HG03457 (cell line): ENCODE results near the gene CXCR3.
"Not testable (repeated sequence)": the region's sequence is repeated elsewhere in the genome, so short reads cannot be mapped to it uniquely, and the experiment has no call there.

Experiments used
- ATAC-seq: cut with Tn5 transposase; IDR thresholded peaks from one replicate; pipeline ENCODE4 v1.9.1; 2021; ENCODE audit warnings: moderate number of reproducible peaks; ENCODE audit not compliant: unreplicated experiment

Gene CXCR3

DNA sequence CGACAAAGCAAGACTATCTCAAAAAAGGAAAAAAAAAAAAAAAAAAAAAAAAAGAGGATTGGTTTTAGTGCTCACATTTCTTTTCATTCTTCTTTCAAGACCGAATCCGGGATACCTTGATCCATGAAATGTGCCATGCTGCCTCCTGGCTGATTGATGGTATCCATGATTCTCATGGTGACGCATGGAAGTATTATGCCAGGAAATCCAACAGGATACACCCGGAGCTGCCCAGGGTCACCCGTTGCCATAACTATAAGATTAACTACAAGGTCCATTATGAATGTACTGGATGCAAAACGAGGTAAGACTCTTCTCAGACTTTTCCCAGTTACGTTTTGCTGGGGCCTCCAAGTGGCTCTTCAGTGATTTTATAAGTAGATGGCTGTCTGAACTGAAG is 6.1 kb downstream of the CXCR3 start:
- ATAC-seq = no peak

DNA sequence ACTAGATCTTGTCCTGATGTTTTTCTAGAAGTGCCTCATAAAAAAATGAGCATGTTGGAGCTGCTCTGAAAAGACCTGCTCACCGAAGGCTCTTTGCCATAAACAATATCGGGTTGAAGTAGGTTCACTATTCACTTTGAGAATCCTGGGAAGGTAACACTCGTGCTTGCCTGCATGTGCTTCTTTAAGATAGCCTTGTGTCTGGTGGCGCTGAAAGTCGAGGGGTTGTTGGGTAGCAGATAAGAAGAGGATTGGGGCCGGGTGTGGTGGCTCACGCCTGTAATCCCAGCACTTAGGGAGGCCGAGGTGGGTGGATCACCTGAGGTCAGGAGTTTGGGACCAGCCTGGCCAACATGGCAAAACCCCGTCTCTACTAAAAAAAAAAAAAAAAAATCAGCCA is 6.6 kb downstream of the CXCR3 start:
- not testable (repeated sequence) for ATAC-seq

DNA sequence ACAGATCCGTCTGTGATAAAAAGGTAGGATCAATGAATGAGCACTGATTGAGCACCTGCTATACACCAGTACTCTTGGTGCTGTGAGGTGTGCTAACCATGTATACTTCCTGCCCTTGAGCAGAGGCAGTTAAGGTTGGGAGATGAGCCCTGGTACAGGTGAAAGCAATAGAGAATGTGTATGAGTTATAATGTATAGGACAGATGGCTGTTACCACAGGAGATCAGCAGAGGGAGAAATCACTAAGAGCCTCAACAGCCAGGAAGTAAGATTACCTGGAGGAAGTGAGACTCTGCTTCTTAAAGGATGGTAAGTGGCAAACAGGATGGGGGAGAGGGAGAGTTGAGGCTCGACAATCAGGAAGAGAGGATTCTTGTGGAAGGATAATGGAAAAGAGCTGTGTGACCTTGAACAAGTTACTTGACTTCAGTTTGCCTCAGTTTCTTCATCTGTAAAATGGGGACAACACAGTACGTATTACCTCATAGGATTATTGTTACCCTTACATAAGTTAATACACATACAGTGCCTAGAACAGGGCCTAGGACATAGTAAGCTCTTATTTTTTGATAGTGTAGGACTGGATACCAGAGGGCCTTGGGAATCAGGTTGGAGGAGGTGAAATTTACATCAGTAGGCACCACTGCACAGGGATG is 9.1 kb downstream of the CXCR3 start:
- no peak for ATAC-seq

DNA sequence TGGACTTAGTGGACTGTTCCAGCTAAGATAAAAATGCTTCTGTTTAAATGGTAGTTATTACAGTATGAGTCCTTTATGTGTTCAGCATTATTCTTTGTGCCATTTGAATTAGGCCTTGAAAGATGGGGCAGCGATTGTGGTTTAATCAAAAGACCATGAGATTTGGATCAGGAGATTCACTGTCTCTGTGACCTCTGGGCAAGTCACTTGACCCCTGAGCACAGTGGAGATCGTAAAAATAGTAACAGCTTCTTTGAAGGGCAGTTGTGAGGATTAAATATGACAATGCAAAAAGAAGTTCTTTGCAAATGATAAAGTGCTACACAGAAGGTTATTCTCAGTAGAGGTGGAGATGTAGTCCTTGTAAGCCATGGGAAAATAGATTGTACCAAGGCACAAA is 10.8 kb downstream of the CXCR3 start:
- no peak for ATAC-seq

DNA sequence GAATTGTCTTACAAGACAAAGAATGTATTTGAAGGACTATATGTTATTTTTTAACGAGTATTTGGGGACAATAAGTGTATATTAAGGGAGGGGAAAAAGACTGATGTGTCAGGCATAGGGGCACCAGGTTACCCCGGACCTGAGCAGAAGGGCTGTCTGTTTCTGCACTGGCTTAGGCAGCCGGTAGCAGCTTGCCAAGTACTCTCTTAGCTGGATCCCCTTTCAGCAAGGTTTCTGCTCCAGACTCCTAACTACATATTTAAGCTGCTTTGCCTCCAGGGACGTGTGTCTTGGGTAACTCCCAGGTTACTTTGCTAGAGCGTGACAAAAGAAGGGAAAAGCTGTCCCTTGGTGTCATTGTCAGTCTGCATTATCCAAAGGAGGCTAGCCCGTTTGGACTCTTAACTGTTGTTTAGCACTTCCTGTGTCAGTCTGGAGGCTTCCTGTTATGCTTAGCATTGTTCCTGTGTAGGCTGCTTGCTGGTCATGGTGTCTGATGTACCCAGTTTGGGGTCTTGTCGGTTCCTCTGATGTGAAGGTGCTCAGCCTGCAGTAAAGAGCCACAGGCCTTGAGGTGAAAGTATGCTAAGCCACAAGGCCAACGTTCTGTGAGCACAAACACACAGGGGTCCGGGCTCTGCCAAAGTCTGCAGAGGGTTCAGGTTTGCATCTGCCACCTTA is 11.6 kb downstream of the CXCR3 start:
- no peak for ATAC-seq

DNA sequence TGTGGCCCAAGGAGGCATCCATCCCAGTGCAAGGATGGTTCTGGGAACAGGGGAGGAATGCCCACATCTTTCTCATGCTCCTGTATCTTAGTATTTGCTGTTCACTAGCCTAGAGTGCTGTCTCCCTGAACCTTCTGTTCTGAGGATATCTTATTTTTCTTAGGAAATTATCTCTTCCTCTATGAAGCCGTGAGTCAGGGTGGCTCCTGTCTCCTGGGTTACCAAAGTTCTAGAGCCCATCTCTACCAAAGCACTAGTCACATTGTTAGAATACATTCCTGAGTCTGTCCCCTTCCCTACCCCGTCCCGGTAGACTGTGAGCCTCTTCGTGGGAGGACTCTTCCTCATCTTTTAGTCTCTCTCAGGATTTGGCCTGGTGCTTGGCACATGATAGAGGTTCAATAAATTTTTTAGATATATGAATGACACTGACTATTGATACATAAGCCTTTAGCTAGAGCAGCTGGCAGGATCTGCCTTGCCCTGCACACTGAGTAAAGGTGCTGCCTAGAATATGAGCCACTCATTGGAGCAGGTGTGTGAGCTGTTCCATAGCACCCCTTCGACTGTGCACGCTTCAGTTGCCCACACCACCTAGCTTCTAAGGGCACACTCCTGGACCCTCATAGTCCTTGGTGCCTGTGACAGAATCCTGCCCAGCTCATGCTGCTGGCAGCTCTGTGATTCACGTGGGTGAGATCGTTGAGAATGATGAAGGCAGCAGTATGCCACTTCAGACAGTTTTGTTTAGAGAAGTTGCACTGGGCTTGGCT is 13.3 kb downstream of the CXCR3 start:
- ATAC-seq = no peak

DNA sequence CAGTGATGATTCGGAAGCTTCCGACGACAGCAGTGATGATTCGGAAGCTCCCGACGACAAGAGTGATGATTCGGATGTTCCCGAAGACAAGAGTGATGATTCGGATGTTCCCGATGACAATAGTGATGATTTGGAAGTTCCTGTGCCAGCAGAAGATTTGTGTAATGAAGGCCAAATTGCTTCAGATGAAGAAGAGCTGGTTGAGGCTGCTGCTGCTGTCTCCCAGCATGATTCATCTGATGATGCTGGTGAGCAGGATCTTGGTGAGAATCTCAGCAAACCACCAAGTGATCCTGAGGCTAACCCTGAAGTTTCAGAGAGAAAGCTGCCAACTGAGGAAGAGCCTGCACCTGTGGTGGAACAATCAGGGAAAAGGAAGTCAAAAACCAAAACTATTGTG is 14.2 kb downstream of the CXCR3 start:
- no peak for ATAC-seq

DNA sequence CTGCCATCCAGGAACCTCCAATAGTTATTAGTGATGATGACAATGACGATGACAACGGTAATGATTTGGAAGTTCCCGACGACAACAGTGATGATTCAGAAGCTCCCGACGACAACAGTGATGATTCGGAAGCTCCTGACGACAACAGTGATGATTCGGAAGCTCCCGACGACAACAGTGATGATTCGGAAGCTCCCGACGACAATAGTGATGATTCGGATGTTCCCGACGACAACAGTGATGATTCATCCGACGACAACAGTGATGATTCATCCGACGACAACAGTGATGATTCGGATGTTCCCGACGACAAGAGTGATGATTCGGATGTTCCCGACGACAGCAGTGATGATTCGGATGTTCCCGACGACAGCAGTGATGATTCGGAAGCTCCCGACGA is 14.7 kb downstream of the CXCR3 start:
- ATAC-seq = no peak

DNA sequence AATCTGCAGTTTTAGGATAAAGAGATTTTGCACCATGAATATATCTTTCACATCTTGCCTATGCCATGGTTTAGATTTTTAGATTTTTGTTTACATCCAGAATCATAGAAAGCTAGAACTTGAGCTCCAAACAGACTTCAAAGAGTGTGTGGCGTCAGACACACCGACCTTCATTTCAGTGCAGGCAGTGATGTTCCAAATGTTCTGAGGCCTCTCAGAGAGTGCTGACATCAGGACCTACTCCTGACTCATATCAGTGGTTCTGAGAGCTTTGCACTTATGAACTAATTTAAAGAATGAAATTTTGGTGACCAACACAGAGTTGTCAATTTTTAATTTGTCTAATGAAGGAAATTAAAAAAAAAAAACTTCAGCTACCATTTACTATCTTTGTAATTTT is 18.3 kb downstream of the CXCR3 start:
- ATAC-seq = no peak

DNA sequence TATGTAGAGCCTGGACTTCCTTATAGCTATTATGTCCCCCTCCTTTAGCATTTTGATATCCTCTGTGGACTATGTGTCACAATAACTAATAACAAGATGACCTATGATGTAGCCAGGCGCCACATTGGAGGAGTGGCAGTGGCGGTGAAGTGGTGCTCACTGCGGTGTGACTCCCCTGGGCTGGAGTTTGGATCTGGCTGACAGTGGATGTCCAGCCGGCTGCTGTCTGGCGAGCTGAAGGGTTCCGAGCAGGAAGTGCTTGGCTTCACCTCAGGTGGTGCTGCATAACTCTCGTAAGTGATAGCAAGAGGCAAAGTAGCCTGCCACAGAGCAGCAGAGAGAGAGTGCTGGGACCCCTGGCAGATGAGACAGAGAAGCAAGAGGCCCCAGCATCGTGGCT is 25.1 kb downstream of the CXCR3 start:
- not testable (repeated sequence) for ATAC-seq

DNA sequence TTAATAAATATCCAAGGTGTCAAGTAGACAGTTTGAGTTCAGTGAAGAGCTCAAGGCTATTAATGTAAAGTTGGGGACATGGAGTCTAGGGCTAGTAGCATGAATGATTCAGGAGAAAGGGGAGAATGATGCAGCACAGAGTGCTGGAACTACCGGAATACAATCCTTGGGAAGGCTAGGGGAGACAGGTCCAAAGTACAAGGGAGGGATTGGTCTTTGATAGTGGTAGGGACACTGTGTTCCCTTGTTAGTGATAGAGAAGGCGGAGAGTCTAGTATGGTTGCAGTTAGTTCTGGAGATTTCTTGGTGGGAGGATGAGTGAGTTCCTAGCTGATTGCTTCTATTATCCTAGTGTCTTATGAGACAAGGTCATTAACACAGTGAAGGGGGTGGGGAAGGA is 31.4 kb downstream of the CXCR3 start:
- no peak for ATAC-seq

DNA sequence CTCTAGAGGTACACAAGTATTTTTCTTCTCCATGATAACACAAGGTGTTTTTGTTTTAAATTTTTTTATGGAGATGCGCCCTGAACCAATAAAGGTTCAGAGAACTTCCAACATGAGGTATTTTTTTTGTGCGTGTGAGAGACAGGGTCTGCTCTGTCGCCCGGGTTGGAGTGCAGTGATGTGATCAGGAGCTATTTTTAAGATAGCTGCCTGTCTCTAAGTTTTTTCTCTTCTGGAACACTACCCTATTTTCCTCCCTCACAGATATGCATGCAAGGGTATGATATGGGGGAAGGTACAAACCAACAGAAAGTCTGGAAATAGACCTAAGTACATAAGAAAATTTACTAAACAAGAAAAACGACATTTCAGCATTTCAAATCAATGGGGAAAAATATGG is 37.1 kb downstream of the CXCR3 start:
- ATAC-seq = no peak

DNA sequence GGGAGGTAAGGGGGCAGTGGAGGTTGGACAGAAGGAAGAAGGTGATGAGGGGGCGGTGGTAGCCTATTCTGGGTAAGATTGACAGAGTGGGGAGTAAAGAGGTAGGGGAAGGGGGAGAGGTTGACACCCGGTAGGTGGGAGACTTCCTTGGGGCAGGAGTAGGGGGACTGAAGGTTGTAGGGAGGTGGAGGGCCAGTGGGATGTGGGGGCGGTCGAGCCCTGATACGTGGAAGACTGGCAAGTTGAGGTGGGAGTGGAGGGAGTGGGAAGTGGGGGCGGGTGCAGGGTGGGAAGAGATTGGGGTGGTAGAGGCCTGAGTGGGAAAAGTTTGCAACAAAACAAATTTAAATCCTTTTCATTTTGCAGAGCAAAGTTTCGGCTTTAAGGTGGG is 38.3 kb downstream of the CXCR3 start:
- ATAC-seq = no peak

DNA sequence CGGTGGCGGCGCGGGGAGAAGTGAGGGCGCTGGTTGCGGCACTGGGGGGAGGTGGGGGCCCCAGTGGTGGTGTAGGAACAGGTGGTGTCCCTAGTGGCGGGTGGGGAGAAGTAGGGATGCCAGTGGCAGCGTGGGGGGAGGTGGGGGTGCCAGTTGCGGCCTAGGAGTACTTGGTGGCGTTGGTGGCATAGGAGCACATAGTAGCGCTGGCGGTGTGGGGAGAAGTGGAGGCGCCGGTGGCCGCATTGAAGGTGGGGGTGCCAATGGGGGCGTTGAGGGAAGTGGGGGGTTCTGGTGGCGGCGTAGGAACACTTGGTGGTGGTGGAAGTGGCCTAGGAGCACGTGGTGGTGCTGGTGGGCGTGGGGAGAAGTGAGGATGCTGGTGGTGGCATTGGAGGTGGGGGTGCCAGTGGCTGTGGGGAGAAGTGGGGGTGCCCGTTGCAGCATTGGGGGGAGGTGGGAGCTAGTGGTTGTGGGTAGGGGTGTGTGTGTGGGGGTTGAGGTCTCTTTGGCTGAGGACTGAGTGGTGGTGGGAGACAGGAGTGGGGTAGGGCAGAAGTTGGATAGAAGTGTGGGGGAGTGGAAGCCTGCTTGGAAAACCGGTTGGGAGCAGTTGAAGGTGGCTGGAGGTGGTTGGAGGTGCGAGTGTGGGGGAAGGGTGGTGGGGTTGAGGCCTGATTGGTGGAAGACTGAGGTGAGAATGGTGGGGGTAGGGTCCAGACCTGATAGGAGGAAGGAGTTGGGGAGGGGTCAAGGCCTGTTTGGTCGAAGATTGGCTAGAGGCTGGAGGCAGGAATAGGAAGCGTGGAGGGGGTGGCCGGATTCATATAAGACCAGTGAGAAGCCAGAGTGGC is 38.9 kb downstream of the CXCR3 start:
- no peak for ATAC-seq

DNA sequence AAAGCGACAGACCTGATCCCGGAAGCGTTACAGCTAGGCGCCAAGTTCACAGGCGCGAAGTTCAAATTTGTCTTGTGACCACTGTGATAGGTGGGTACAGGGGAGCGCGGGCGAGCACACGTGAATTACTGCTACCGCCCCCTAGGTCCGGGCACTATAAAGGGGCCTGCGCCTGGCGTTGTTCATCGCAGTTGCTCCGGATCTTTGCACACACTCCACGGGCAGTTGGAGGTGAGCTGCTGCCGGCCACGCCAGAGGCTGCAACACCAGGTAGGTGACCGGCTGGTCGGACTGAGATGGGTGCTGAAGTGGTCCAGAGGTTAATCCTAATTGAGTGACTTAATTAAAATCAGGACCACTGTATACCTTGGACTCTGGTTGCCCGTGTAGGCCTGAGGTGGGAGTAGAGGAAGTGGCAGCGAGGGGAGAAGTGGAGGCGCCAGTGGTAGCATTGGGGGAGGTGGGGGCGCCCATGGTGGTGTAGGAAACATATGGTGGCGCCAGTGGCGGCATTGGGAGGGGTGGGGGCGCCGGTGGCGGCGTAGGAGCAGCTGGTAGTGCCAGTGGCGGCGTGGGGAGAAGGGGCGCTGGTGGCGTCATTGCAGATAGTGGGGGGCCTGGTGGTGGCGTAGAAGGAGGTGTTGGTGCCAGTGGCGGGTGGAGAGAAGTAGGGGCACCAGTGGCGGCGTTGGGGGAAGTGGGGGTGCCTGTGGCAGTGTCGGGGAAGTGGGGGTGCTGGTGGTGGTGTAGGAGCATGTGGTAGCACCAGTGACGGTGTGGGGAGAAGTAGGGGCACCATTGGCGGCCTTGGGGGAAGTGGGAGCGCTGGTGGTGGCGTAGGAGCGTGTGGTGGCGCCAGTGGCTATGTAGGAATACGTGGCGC is 39.8 kb downstream of the CXCR3 start, which contains the start of gene GCNA:
GCNA (plus strand) TSS at position 185 of the 883 bp plus-strand sequence. CDS start 2,385 bp downstream, outside the sequence.
- ATAC-seq = no peak

DNA sequence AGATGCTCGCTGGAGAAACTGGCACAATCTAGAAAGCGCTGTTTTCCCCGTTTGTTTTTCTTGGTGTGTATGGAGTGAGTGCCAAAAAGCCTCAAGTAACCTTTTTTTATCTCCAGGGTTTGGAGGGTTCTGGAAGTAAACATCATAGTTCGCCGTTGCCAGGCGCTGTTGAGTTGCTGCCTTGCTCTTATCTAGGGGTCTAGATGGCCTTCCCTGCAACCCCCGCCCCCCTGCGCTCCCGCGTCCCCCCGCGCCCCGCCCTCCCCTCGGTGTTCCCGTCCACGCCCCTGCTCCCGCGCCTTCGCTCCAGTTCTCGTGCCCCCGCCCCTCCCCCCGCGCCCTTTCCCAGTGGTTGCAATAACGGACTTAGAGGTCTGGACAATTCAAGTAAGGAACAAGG is 40.6 kb downstream of the CXCR3 start:
- no peak for ATAC-seq

DNA sequence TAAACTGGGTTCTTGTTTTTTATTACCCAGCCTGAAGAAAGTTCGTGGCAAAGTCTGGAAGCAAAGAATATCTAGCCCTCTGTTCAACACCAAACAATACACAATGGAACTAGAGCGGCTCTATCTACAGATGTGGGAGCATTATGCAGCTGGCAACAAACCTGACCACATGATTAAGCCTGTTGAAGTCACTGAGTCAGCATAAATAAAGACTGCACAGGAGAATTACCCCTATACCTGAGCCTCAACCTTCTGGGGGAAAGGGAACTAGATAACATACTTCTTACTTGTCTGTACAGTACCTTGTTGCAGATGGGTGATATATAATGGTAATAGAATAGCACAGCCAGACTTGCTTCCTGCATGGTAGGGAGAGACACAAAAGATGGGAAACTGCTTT is 44.7 kb downstream of the CXCR3 start:
- ATAC-seq = no peak

DNA sequence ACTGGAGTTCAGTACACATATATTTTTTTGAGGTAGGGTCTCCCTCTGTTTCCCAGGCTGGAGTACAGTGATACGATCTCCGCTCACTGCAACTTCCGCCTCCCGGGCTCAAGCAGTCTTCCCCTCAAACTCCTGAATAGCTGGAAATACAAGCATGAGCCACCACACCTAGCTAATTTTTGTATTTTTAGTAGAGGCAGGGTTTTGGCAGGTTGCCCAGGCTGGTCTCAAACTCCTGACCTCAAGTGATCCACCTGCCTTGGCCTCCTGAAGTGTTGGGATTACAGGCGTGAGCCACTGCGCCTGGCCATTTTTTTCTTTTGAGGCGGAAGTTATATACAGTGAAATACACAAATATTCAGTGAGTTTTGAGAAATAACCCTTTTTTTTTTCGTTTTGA is 46.9 kb downstream of the CXCR3 start:
- not testable (repeated sequence) for ATAC-seq
